IMR-90 (cell line): ENCODE results near the gene LRCH3.

ENCODE experiments used
- BHLHE40 ChIP-seq: fragments of 150-350 bp; IDR thresholded peaks from 2 replicates; pipeline ENCODE4 v1.6.1; 2016; ENCODE audit warnings: mild to moderate bottlenecking, low read depth, low read length
- CEBPB ChIP-seq: IDR thresholded peaks from 2 replicates; pipeline ENCODE4 v1.6.1; 2012; ENCODE audit warnings: low read depth, low read length, improper control_type of control experiment
- CHD1 ChIP-seq: IDR thresholded peaks from 2 replicates; pipeline ENCODE4 v1.6.1; 2012; ENCODE audit warnings: low read depth, low read length, improper control_type of control experiment
- CTCF ChIP-seq: conservative IDR thresholded peaks from 2 replicates; pipeline ENCODE4 v1.5.1; 2012; ENCODE audit warnings: mild to moderate bottlenecking, low read depth, low read length, improper control_type of control experiment
- MXI1 ChIP-seq: IDR thresholded peaks from 2 replicates; pipeline ENCODE4 v1.6.1; 2012; ENCODE audit warnings: low read depth, mild to moderate bottlenecking, low read length, moderate library complexity, borderline replicate concordance
- POLR2A ChIP-seq: IDR thresholded peaks from 2 replicates; pipeline ENCODE4 v1.6.1; 2012; ENCODE audit warnings: mild to moderate bottlenecking, low read depth, low read length
- RFX5 ChIP-seq: IDR thresholded peaks from 2 replicates; pipeline ENCODE4 v1.8.0; 2012; ENCODE audit warnings: low read depth, mild to moderate bottlenecking, low read length, moderate library complexity
- SMC3 ChIP-seq: fragments of 150-350 bp; IDR thresholded peaks from 2 replicates; pipeline ENCODE4 v1.6.1; 2016; ENCODE audit warnings: low read depth, mild to moderate bottlenecking, antibody characterized with exemption, low read length, moderate library complexity
- USF2 ChIP-seq: fragments of 150-350 bp; IDR thresholded peaks from 2 replicates; pipeline ENCODE4 v1.6.1; 2017; ENCODE audit warnings: mild to moderate bottlenecking, antibody characterized with exemption, low read length, low read depth

- TF ChIP-seq CTCF (no peak), POLR2A (no peak), CHD1 (no peak), SMC3 (no peak), USF2 (no peak), MXI1 (no peak), RFX5 (no peak), CEBPB (no peak), BHLHE40 (no peak)
Measured at GRCh38 chr3:197907196-197907595, 116.1 kb downstream of the LRCH3 start.
